Measurements from ENCODE around the gene SALL4.

DNA sequence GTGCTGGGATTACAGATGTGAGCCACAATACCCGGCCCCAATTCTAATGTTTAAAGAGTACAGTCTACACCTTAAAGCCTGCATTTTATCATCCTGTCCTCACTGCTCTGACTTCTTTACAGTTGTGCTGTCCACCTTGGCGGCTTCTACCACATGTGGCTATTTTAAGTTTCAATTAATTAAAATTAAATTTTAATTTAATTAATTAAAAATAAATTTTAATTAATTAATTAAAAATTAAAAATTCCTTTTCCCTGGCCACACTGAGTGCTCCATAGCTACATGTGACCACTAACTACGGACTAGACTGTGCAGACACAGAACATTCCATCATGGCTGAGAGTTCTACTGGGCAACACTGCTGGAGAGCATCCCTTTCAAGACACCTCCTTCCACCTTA, 61.5 kb downstream of the SALL4 start:
- no peak for TF ChIP-seq ZNF274 (IDR thresholded peaks at IDR 0.05; ENCODE audit: low read depth, low read length)
- no peak for TF ChIP-seq YY1 (IDR thresholded peaks at IDR 0.05; ENCODE audit: insufficient read depth, insufficient read length)
- TF ChIP-seq SUZ12 (IDR thresholded peaks at IDR 0.05; ENCODE audit: extremely low read depth, insufficient read depth, insufficient read length) = no peak

Measured in NT2/D1 (cell line).